Psoas muscle (tissue), 8 donors: ENCODE measurements around the gene ATAD3C. TPM values are rescaled to one million over a fixed set of nuclear protein-coding genes. Genes with fewer than 3 reads are reported as not detected.
"Not testable (repeated sequence)": the region's sequence is repeated elsewhere in the genome, so short reads cannot be mapped to it uniquely, and the experiment has no call there.

Experiments used
- ATAC-seq, 4 donors: fragments of 200-7000 bp; cut with Tn5 transposase; one replicate each; pipeline ENCODE4 v1.9.1; 2020; ENCODE audit warnings: moderate library complexity in 3 of 4, mild to moderate bottlenecking in 2 of 4
- DNase-seq, 2 donors: peaks; one replicate each; pipeline ENCODE4 v3.0.0-alpha.2; 2020
- H3K27ac ChIP-seq: fragments of 200-600 bp; one replicate; pipeline ENCODE4 v1.8.0; 2022
- H3K27me3 ChIP-seq, 3 donors: fragments of 200-600 bp in 1 of 3; one replicate each; pipeline versions ENCODE4 v1.6.1 to v1.8.0; 2013 to 2022; ENCODE audit warnings: low read length in 2 of 3, mild to moderate bottlenecking in 2 of 3, moderate library complexity in 1 of 3; ENCODE audit not compliant: insufficient read depth in 3 of 3
- H3K36me3 ChIP-seq, 2 donors: fragments of 200-600 bp in 1 of 2; one replicate each; pipeline versions ENCODE4 v1.6.1 to v1.8.0; 2013 to 2022; ENCODE audit warnings: low read depth in 1 of 2, mild to moderate bottlenecking in 1 of 2, moderate library complexity in 1 of 2; ENCODE audit not compliant: insufficient read depth in 1 of 2
- H3K4me1 ChIP-seq: fragments of 200-600 bp; one replicate; pipeline ENCODE4 v1.8.0; 2022
- H3K4me3 ChIP-seq: fragments of 200-600 bp; one replicate; pipeline ENCODE4 v1.8.0; 2022; ENCODE audit warnings: mild to moderate bottlenecking
- H3K9me3 ChIP-seq: fragments of 200-600 bp; one replicate; pipeline ENCODE4 v1.8.0; 2022
- CTCF ChIP-seq: fragments of 200-600 bp; IDR thresholded peaks from one replicate; pipeline ENCODE4 v1.8.0; 2022; ENCODE audit warnings: antibody characterized with exemption
- WGBS, 3 donors: extraction: QIAGEN DNeasy Blood & Tissue Kit; methylation state at CpG; one replicate each; pipeline versions ENCODE4 v1.1.6 to v1.1.7; 2013; 5-methylcytosine and 5-hydroxymethylcytosine counted together
- intact Hi-C, 2 donors: fragments of 100-400 bp; cut with DNase I; formaldehyde crosslinking; loops; one replicate each; pipeline versions ENCODE4 v1.11.0 to v1.14.2; 2022
- polyA plus RNA-seq, 3 donors: library from polyadenylated mRNA; stranded (reverse); fragments of 200-250 nt; gene quantifications; one replicate each; pipeline ENCODE4 v1.2.3, GENCODE V29; 2013
- total RNA-seq, 4 donors: library from RNA; stranded (reverse); fragmentation: NEBNext Ultra II Directional in 2 of 4; extraction: Animal tissue kit (Norgen Biotek cat#: 25700) in 2 of 4; gene quantifications; one replicate each; pipeline versions ENCODE4 v1.2.1 to v1.2.4, GENCODE V29; 2021 to 2023
- donor health status: healthy with polysubstance abuse.
- donor health status: DM: no; HTN: no; CAD: no; lungs with moderate emphysema.
- donor health status: Bipolar disorder and iron deficiency.
- donor health status: healthy.
- donor health status: DM: yes; HTN: yes; CAD: no.
- donor health status: DM: no; HTN: no; CAD: no.
- donor health status: DM: no; HTN: no; CAD: no.
- donor health status: DM: yes; HTN: yes; CAD: no.

The ATAD3C gene
- total and polyA plus RNA-seq, 7 donors = 0.12 to 0.99 (median 0.55) TPM

DNA sequence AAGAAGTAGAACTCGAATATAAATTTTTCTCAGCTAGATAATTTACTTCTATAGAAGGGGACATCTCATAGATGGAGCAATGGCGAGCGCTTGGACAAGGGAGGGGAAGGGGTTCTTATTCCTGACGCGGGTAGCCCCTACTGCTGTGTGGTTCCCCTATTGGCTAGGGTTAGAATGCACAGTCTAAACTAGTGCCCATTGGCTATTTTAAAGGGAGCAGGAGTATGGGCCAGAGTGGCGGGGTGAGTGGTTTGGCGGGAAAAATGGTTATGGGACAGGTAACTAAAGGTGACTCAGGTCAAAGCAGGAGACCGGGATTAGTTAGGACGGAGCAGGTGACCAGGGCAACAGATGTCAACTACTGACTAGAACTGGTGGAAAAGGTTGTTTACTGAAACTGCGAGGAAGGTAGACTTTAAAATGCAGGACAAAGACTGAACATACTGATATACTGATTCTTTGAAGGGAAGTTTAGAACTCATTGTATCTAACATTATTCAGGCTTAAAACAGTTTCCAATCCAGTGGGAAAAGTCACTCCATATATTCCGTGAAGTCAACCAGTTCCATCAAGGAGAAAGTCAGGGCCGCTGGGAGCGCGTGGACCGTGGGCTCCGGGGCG lies 61.5 kb downstream of the ATAD3C start:
- DNase-seq (no peak), ATAC-seq (peak in 1 of 4 donors; percentile 9)
- Histone ChIP-seq H3K9me3 (no peaks in the 10 kb centered on the region), H3K4me1 (peaks cover 14% of the 10 kb centered on the region), H3K27me3 (no peaks in the 10 kb centered on the region), H3K27ac (peak overlapping the region; percentile 89), H3K4me3 (peak overlapping the region; percentile 88), H3K36me3 (peaks cover 0 to 8% of the 10 kb centered on the region in 2 donors)
- intact Hi-C loops = no loop called here
- TF ChIP-seq CTCF = no peak
- WGBS, 3 donors = 10 to 12% (median 12%) methylated on average over 17 of the region's 17 CpGs

DNA sequence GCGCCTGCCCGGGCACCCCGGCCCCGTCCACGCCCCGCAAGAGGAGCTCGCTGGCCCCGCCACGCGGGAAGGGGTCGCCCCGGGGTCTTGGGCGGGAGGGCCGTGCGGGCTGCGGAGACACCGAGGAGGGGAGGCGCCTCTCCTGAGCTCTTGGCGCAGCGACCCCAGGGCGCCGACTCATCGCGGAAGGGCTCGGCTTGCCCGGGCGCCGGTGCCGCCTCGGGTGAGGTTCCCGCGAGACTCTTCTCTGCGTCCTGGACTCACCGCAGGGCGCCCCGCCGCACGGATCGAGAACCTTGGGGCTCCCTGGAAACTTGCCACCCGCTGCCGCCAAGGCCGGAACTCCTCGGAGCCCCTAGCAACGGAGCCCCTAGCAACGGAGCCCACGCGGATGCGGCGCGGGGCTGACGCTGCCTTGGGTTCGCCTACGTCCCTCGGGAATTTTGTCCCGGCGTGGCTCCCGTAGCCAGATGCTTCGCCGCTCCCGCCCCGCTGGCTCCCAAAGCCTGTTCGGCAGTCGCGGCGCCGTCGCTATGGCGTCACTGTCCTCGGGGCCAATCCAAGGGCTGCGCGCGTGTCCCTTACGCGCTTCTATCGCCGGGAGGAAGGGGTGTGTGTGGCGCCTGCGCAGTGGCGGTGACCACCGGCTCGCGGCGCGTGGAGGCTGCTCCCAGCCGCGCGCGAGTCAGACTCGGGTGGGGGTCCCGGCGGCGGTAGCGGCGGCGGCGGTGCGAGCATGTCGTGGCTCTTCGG lies 62.2 kb downstream of the ATAD3C start, which contains the start of gene ATAD3A:
TSS of gene ATAD3A (plus strand) at position 630 of the 753 bp plus-strand sequence. CDS start at position 737, 107 bp downstream.
- DNase-seq (peak; percentile 99 to 100), ATAC-seq (peak; percentile 95 to 97 (median 96))
- intact Hi-C loops = no loop called here
- Histone ChIP-seq H3K27ac (peak within 1 kb of the TSS; percentile 89), H3K4me3 (peak within 1 kb of the TSS; percentile 88), H3K4me1 (peaks cover 11% of the 10 kb centered on the region), H3K27me3 (no peaks in the 10 kb centered on the region), H3K9me3 (no peaks in the 10 kb centered on the region), H3K36me3 (peaks cover 0 to 15% of the 10 kb centered on the region in 2 donors)
- 0% methylated on average over 44 to 99 of the region's 99 CpGs for WGBS, 3 donors
- no peak for TF ChIP-seq CTCF

GRCh38 chr1:1512425-1512824 lies 62.9 kb downstream of the ATAD3C start:
- Histone ChIP-seq H3K36me3 (peaks cover 0 to 18% of the 10 kb centered on the region in 2 donors), H3K27ac (peak overlapping the region; percentile 89), H3K4me3 (peak overlapping the region; percentile 88), H3K4me1 (peaks cover 11% of the 10 kb centered on the region)
- DNase-seq, H3K27me3 ChIP-seq, intact Hi-C loops, ATAC-seq, H3K9me3 ChIP-seq: not testable (repeated sequence)
- 0 to 1% (median 0%) methylated on average over 7 to 47 of the region's 52 CpGs for WGBS, 3 donors

DNA sequence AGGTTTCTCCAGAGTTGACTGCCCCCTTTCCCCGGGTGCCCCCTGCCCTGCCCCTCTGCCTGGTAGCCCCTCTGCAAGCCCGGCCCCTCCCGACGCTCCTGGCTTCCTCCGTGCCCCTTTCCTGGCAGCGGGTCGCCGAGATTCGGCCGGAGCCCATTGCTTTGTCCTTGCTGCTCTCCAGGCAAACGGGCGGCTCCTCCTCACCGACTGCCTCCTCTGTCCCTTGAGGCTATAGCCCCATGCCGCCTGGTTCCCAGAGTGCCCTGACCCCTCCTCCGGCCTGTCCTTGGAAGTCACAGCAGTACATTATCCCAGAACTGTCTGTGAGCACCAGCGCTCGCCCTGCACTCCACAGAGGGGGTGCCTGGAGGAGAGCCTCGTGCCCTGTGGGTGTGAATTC lies 64.2 kb downstream of the ATAD3C start:
- H3K4me3 ChIP-seq, H3K27ac ChIP-seq, DNase-seq, H3K27me3 ChIP-seq, H3K4me1 ChIP-seq, intact Hi-C loops, H3K9me3 ChIP-seq, ATAC-seq: not testable (repeated sequence)
- H3K36me3 ChIP-seq = peaks cover 0 to 22% of the 10 kb centered on the region in 2 donors
- 73 to 79% (median 74%) methylated on average over 9 to 17 of the region's 18 CpGs for WGBS, 3 donors

DNA sequence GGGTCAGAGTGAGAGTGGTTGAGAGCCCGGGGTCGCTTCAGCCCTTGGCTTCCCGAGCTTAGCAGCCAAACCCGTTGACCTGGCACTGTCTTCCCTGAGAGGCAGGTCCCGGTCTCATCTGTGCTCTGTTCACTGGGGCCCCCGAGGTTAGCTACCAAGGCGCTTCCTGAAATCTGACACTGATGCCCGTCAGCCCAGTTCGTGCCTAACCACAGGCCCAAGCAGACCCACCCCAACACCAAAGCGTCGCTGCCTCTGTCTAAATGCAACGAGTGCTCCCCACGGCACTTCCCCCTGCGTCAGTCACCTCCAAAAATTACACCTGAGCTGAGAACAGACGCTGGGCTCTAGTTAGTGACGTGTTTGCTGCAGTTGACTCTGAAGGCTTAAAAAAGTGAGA lies 64.9 kb downstream of the ATAD3C start:
- intact Hi-C loops, H3K9me3 ChIP-seq, H3K4me1 ChIP-seq, ATAC-seq, H3K27ac ChIP-seq, DNase-seq, H3K27me3 ChIP-seq, H3K4me3 ChIP-seq: not testable (repeated sequence)
- 60 to 75% (median 66%) methylated on average over 9 to 14 of the region's 16 CpGs for WGBS, 3 donors
- H3K36me3 ChIP-seq = peaks cover 0 to 22% of the 10 kb centered on the region in 2 donors

- not testable (repeated sequence) for DNase-seq, H3K27me3 ChIP-seq
- 93 to 96% (median 95%) methylated on average over 14 of the region's 14 CpGs for WGBS, 3 donors
Measured at GRCh38 chr1:1516923-1517322, 67.4 kb downstream of the ATAD3C start.

More at GRCh38 chr1:1516923-1517322, 67.4 kb downstream of the ATAD3C start:
- not testable (repeated sequence) for H3K27ac ChIP-seq, ATAC-seq, H3K4me1 ChIP-seq, H3K4me3 ChIP-seq, H3K9me3 ChIP-seq
- intact Hi-C loops = loop anchor here in 1 of 2 donors (5.0 kb wide), 1 partner anchor 45 kb away; no protein-coding TSS in a partner anchor
- peaks cover 0 to 44% of the 10 kb centered on the region in 2 donors for H3K36me3 ChIP-seq
